WERI-Rb-1 (cell line): Measurements from ENCODE around the gene AHRR.
A peak's percentile ranks its signal among the peaks of the same experiment; 100 is the strongest.
"Not testable (repeated sequence)": the region's sequence is repeated elsewhere in the genome, so short reads cannot be mapped to it uniquely, and the experiment has no call there.

Experiments used
- DNase-seq: peaks from one replicate; pipeline ENCODE4 v3.0.0-alpha.2; 2020
- H3K27ac ChIP-seq: fragments of 250-450 bp; sonication (Bioruptor Pico); 2 replicates; pipeline ENCODE4 v1.5.1; 2020; ENCODE audit warnings: mild to moderate bottlenecking, moderate library complexity
- H3K27me3 ChIP-seq: fragments of 250-450 bp; sonication (Bioruptor Pico); 2 replicates; pipeline ENCODE4 v1.5.1; 2021; ENCODE audit warnings: mild to moderate bottlenecking, low read depth, moderate library complexity; ENCODE audit not compliant: insufficient read depth, severe bottlenecking
- H3K36me3 ChIP-seq: fragments of 250-450 bp; sonication (Bioruptor Pico); 2 replicates; pipeline ENCODE4 v1.5.1; 2020; ENCODE audit warnings: mild to moderate bottlenecking, moderate library complexity
- H3K4me3 ChIP-seq: 2 replicates; pipeline ENCODE4 v1.5.1; 2011; ENCODE audit warnings: low read depth, mild to moderate bottlenecking, control low read depth, low read length
- H3K9me3 ChIP-seq: fragments of 250-450 bp; sonication (Bioruptor Pico); 2 replicates; pipeline ENCODE4 v1.5.1; 2021; ENCODE audit warnings: mild to moderate bottlenecking, moderate library complexity; ENCODE audit not compliant: severe bottlenecking
- TF ChIP-seq, protein P1 (sequence below): IDR thresholded peaks from 2 replicates; pipeline ENCODE4 v1.5.1; 2011; ENCODE audit warnings: low read depth, mild to moderate bottlenecking, control low read depth, inconsistent platforms, low read length

AHRR gene

DNA sequence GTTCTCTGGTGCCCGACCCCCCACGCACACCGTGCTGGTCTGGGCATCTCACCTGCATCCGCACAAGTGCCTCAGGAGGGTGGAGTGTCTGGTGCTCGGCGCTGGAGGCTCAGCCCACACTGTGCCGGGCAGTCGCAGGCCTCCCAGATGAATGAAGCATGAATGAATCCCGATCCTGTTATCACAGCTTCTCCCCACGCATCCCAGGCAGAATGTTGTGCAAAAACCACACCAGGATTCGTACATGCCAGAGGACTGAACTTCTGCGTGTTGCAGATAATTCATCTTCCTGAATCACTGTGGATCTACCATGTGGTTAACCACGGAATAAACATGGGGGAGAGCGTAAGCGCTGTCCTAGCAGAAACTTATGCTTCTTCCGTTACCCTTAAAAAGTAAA lies 24.6 kb upstream of the AHRR start:
- not testable (repeated sequence) for DNase-seq, H3K27me3 ChIP-seq, H3K27ac ChIP-seq, H3K36me3 ChIP-seq, H3K4me3 ChIP-seq, H3K9me3 ChIP-seq

DNA sequence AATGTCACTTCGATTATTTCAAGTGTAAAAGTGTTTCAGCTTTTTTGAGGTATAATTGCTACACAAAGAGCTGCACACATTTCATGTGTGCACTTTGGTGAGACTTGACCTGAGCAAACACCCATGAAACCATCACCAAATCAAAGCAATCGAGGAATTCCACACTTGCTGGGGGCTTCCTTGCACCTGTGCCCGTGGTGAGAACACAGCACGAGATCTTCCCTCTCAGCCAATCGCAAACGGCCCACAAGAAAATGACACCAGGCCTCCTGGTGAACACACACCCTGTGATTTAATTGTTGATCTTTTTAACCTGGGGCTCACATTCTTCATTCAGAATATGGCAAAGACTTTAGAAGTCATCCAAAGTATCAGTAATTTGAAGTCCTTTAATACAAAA lies 24.1 kb upstream of the AHRR start:
- H3K27ac ChIP-seq, H3K27me3 ChIP-seq, H3K36me3 ChIP-seq, H3K4me3 ChIP-seq, DNase-seq, H3K9me3 ChIP-seq: not testable (repeated sequence)

DNA sequence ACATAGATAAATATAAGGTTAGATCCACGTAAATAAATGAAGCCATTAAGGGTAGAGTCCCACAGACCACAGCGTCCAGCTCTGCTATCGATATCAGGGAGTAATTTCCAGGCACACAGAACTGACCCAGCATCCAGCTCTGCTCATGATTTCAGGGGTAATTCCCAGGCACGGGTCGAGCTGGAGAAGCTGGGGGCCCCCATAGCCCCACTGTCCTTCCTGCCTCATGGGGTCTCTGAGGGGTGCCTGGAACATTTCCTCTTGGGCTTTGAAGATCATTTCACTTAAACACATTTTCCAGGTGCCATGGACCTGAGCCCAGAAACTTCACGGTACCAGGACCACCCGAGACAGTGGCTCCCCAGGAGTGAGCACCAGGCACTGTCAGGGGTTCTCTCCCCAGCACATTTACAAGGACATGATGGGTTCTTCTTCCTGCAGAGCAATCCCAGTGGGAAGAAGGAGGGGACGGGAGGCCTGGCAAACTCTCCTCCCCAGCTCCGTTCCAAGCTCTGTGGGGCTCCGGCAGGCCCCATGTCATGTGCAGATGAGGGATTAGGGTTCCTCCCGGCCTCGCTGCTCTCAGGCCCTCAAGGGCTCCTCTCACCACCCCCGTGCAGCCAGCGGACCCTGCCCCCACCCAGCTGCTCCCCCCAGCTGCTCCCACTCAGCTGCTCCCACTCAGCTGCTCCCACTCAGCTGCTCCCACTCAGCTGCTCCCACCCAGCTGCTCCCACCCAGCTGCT lies 23.4 kb upstream of the AHRR start:
- not testable (repeated sequence) for H3K4me3 ChIP-seq, H3K36me3 ChIP-seq, H3K9me3 ChIP-seq, H3K27ac ChIP-seq, H3K27me3 ChIP-seq, DNase-seq

DNA sequence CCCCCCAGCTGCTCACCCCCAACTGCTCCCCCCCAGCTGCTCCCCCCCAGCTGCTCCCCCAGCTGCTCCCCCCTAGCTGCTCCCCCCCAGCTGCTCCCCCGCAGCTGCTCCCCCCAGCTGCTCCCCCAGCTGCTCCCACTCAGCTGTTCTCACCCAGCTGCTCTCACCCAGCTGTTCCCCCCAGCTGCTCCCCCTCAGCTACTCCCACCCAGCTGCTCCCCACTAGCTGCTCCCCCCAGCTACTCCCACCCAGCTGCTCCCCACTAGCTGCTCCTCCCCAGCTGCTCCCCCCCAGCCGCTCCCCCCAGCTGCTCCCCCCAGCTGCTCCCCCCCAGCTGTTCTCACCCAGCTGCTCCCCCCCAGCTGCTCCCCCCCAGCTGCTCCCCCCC lies 22.8 kb upstream of the AHRR start:
- Histone ChIP-seq H3K36me3 (no peaks in the 10 kb centered on the region), H3K27ac (no peak overlapping the region), H3K4me3 (no peak overlapping the region), H3K27me3 (no peaks in the 10 kb centered on the region), H3K9me3 (no peaks in the 10 kb centered on the region)
- no peak for DNase-seq
- TF ChIP-seq, protein P1, sequence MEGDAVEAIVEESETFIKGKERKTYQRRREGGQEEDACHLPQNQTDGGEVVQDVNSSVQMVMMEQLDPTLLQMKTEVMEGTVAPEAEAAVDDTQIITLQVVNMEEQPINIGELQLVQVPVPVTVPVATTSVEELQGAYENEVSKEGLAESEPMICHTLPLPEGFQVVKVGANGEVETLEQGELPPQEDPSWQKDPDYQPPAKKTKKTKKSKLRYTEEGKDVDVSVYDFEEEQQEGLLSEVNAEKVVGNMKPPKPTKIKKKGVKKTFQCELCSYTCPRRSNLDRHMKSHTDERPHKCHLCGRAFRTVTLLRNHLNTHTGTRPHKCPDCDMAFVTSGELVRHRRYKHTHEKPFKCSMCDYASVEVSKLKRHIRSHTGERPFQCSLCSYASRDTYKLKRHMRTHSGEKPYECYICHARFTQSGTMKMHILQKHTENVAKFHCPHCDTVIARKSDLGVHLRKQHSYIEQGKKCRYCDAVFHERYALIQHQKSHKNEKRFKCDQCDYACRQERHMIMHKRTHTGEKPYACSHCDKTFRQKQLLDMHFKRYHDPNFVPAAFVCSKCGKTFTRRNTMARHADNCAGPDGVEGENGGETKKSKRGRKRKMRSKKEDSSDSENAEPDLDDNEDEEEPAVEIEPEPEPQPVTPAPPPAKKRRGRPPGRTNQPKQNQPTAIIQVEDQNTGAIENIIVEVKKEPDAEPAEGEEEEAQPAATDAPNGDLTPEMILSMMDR: no peak

DNA sequence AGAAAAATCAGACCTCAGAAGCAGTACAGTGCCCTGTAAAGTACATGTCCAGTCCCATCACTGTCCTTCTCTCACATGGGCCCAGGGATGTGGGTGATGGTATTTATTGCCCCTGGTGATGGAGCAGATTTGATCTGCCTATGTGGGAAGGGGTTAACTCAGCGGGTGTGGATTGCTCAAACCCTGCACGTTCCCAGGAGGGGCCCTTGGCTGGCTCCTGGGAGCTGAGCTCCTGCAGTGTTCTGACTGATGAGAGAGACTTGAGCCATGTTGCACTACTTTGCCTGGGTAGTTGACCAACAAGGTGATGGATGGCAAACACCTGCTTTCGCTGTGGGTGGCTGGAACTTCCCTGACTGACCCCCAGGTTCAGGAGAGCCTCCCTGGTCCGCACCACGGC lies 21.6 kb upstream of the AHRR start:
- not testable (repeated sequence) for H3K9me3 ChIP-seq, H3K36me3 ChIP-seq, H3K27ac ChIP-seq, H3K4me3 ChIP-seq, DNase-seq, H3K27me3 ChIP-seq

DNA sequence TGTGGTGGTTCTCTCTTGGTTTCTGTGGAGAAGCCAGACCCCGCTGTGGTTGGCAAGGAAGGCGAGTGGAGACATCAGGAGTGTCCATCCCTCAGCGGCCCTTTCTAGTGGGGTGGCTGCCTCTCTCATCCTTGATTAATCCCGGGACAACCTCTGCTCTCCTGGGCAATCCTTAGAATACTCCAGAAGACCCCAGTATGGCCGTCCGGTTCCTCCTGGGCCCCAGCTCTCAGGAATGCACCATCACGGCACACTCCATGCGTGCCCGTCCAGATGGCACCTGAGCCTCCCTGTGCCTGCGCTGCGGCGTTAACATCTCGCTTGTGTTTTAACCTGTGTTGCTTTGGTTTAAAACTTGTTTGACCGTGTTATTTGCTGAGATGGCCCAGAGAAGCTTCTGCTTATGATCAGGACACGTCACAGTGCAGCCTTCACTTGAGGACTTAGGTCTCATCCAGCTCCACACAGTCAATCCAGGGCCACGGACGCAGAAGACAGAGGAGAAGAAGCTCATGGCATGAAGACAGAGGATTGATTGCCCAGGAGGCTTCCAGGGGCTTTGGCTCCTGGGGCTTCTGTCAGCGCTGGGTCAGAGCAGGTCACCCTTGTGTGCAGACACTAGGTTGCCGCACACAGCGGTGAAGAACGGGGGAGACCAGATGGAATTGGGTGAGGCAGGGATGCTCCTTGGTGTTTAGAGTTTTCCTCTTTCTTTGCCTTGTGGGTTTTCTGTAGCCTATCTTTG lies 20.7 kb upstream of the AHRR start:
- H3K27me3 ChIP-seq, H3K36me3 ChIP-seq, H3K9me3 ChIP-seq, H3K4me3 ChIP-seq: not testable (repeated sequence)
- H3K27ac ChIP-seq: peak overlapping the region; percentile 5; the same call in 1 of the 2 replicates
- DNase-seq: peak; percentile 73

DNA sequence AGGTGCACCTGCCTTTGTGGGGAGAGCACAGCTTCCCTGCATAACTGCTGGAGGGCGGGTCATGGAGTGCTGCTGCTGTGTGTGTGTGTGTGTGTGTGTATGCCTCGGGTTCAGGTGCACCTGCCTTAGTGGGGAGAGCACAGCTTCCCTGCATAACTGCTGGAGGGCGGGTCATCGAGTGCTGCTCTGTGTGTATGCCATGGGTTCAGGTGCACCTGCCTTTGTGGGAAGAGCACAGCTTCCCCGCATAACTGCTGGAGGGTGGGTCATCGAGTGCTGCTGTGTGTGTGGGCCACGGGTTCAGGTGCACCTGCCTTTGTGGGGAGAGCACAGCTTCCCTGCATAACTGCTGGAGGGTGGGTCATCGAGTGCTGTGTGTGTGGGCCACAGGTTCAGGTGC lies 19.1 kb upstream of the AHRR start:
- H3K27ac ChIP-seq, H3K9me3 ChIP-seq, H3K27me3 ChIP-seq, H3K4me3 ChIP-seq, DNase-seq: not testable (repeated sequence)
- peaks cover 15% of the 10 kb centered on the region for H3K36me3 ChIP-seq

DNA sequence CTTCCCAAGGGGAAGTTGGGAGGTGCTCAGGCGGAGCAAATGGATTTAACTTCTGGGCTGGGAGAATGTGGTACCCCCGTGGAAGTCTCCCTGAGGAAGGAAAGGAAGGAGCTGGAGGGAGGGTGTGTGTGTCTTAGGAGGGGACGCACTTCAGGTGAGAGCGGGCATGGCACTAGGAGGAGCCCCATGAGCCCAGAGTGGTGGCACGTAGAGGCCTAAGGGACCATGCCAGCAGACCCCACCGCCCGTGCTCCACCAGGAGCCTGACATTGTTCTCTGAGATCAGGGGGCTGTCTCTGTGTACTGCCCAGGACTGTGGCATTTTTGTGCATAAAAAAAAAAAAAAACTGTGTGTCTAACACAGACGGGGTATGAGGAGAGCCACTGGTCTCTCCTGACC lies 18.5 kb upstream of the AHRR start:
- no peak for DNase-seq
- Histone ChIP-seq H3K4me3 (no peak overlapping the region), H3K27ac (no peak overlapping the region), H3K27me3 (no peaks in the 10 kb centered on the region), H3K9me3 (no peaks in the 10 kb centered on the region), H3K36me3 (peaks cover 20% of the 10 kb centered on the region)
- TF ChIP-seq, protein P1: no peak

DNA sequence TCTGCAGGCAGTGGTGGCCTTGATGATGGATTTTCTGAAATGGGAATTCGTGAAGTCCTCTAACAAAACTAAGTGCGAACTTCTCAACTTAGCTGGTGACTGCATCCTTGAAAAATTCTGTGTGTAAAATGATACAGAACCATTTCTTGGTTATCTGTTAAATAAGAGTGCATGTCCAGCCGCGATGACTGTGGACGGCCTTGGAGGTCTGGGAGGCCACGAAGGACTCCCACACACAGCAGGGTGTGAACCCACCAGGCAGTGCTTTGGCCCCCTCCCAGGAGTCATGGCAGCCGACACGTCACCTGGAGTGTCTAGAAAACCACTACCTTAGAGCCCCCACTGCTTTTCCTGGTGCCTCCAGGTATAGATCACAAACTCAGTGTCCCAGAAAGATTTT lies 17.8 kb upstream of the AHRR start:
- H3K36me3 ChIP-seq: peaks cover 22% of the 10 kb centered on the region
- not testable (repeated sequence) for H3K27me3 ChIP-seq, H3K27ac ChIP-seq, H3K9me3 ChIP-seq, H3K4me3 ChIP-seq, DNase-seq
